ENCODE data around the gene HMG20A. TPM values are rescaled to one million over a fixed set of nuclear protein-coding genes. Genes with fewer than 3 reads are reported as not detected.

Gene HMG20A
- total RNA-seq, 2 donors from 2014 or later = 15.9 to 51.4 TPM

- Histone ChIP-seq H3K27ac (no peak overlapping the region), H3K4me3 (no peak overlapping the region), H3K27me3 (replicated peaks; ENCODE audit: insufficient read depth) (no peaks in the 10 kb centered on the region), H3K4me1 (replicated peaks) (no peaks in the 10 kb centered on the region), H3K36me3 (no peaks in the 10 kb centered on the region), H3K9me3 (no peaks in the 10 kb centered on the region)
- 46% methylated on average over 4 of the region's 4 CpGs for WGBS
- TF ChIP-seq POLR2A (IDR thresholded peaks at IDR 0.05) = no peak
- peak; percentile 46 for TF ChIP-seq POLR2AphosphoS5 (IDR thresholded peaks at IDR 0.05)
- intact Hi-C loops (cut with DNase I) = no loop called here
- peak; percentile 14 for DNase-seq (ENCODE audit: low spot score)
These were observed 26.2 kb downstream of the HMG20A start for GRCh38 chr15:77446840-77447390.

- no peaks in the 10 kb centered on the region for H3K27me3 ChIP-seq (replicated peaks; ENCODE audit: insufficient read depth)
- H3K27ac ChIP-seq = no peak overlapping the region
- no peaks in the 10 kb centered on the region for H3K36me3 ChIP-seq
- intact Hi-C loops (cut with DNase I) = no loop called here
- TF ChIP-seq CTCF (IDR thresholded peaks at IDR 0.05) (no peak), POLR2AphosphoS5 (IDR thresholded peaks at IDR 0.05) (no peak), POLR2A (IDR thresholded peaks at IDR 0.05) (no peak)
- 85% methylated on average over 1 of the region's 1 CpG for WGBS
- H3K4me3 ChIP-seq = no peak overlapping the region
- DNase-seq (ENCODE audit: low spot score) = no peak
- no peaks in the 10 kb centered on the region for H3K4me1 ChIP-seq (replicated peaks)
- H3K9me3 ChIP-seq = no peaks in the 10 kb centered on the region
These were observed 33.6 kb downstream of the HMG20A start for GRCh38 chr15:77454265-77454664.

GRCh38 chr15:77454951-77455350 is 34.3 kb downstream of the HMG20A start:
- H3K27ac ChIP-seq = no peak overlapping the region
- no peak for DNase-seq (ENCODE audit: low spot score)
- intact Hi-C loops (cut with DNase I) = no loop called here

GRCh38 chr15:77455696-77456321 is 35.1 kb downstream of the HMG20A start:
- H3K27me3 ChIP-seq (replicated peaks; ENCODE audit: insufficient read depth) = no peaks in the 10 kb centered on the region
- TF ChIP-seq CTCF (IDR thresholded peaks at IDR 0.05) = no peak
- no peak for TF ChIP-seq POLR2A (IDR thresholded peaks at IDR 0.05)
- TF ChIP-seq POLR2AphosphoS5 (IDR thresholded peaks at IDR 0.05) = no peak
- DNase-seq (ENCODE audit: low spot score) = no peak
- H3K9me3 ChIP-seq = no peaks in the 10 kb centered on the region
- H3K4me1 ChIP-seq (replicated peaks) = no peaks in the 10 kb centered on the region
- WGBS = 49% methylated on average over 3 of the region's 3 CpGs
- intact Hi-C loops (cut with DNase I) = no loop called here
- H3K36me3 ChIP-seq = no peaks in the 10 kb centered on the region
- H3K4me3 ChIP-seq = no peak overlapping the region
- no peak overlapping the region for H3K27ac ChIP-seq

More at GRCh38 chr15:77454951-77455350, 34.3 kb downstream of the HMG20A start:
- H3K36me3 ChIP-seq = no peaks in the 10 kb centered on the region
- no peaks in the 10 kb centered on the region for H3K4me1 ChIP-seq (replicated peaks)
- H3K9me3 ChIP-seq = no peaks in the 10 kb centered on the region
- no peaks in the 10 kb centered on the region for H3K27me3 ChIP-seq (replicated peaks; ENCODE audit: insufficient read depth)
- TF ChIP-seq POLR2A (IDR thresholded peaks at IDR 0.05) (no peak), CTCF (IDR thresholded peaks at IDR 0.05) (no peak), POLR2AphosphoS5 (IDR thresholded peaks at IDR 0.05) (no peak)
- no peak overlapping the region for H3K4me3 ChIP-seq

- intact Hi-C loops (cut with DNase I) = no loop called here
- Histone ChIP-seq H3K4me1 (replicated peaks) (no peaks in the 10 kb centered on the region), H3K4me3 (no peak overlapping the region), H3K9me3 (no peaks in the 10 kb centered on the region), H3K36me3 (no peaks in the 10 kb centered on the region), H3K27ac (no peak overlapping the region), H3K27me3 (replicated peaks; ENCODE audit: insufficient read depth) (no peaks in the 10 kb centered on the region)
- TF ChIP-seq CTCF (IDR thresholded peaks at IDR 0.05) (no peak), POLR2A (IDR thresholded peaks at IDR 0.05) (no peak), POLR2AphosphoS5 (IDR thresholded peaks at IDR 0.05) (no peak)
- no peak for DNase-seq (ENCODE audit: low spot score)
- 90% methylated on average over 1 of the region's 1 CpG for WGBS
These were observed 36.1 kb downstream of the HMG20A start for GRCh38 chr15:77456746-77457145.

Data from prostate gland (tissue), 2 donors.